ENCODE measurements around the gene CACNA1S.

- peak; percentile 64 for TF ChIP-seq CTCF (IDR thresholded peaks at IDR 0.05; ENCODE audit: low read length)
- no peak for TF ChIP-seq EZH2phosphoT487 (IDR thresholded peaks at IDR 0.05; ENCODE audit: low read length)
- no peak for TF ChIP-seq EZH2 (optimal IDR thresholded peaks at IDR 0.05; ENCODE audit: low read depth, low read length)
These were observed 26.1 kb downstream of the CACNA1S start for GRCh38 chr1:201085902-201086735.

Data from MM.1S (cell line).